Measurements from ENCODE around the gene GPC3.
"Not testable (repeated sequence)": the region's sequence is repeated elsewhere in the genome, so short reads cannot be mapped to it uniquely, and the experiment has no call there.

Gene GPC3

GRCh38 chrX:133638285-133638684 is 347.1 kb downstream of the GPC3 start:
- no peak for DNase-seq

GRCh38 chrX:133637765-133638164 is 347.6 kb downstream of the GPC3 start:
- DNase-seq = no peak

- DNase-seq = no peak
Observed at GRCh38 chrX:133636009-133636408, 349.4 kb downstream of the GPC3 start.

- DNase-seq = no peak
Observed at GRCh38 chrX:133634416-133634815, 351.0 kb downstream of the GPC3 start.

- no peak for DNase-seq
Observed at GRCh38 chrX:133633950-133634349, 351.4 kb downstream of the GPC3 start.

GRCh38 chrX:133633162-133633561 is 352.2 kb downstream of the GPC3 start:
- DNase-seq = no peak

GRCh38 chrX:133630362-133630761 is 355.0 kb downstream of the GPC3 start:
- DNase-seq = no peak

- DNase-seq = no peak
Observed at GRCh38 chrX:133627673-133628072, 357.7 kb downstream of the GPC3 start.

- not testable (repeated sequence) for DNase-seq
Observed at GRCh38 chrX:133621384-133621783, 364.0 kb downstream of the GPC3 start.

- DNase-seq = no peak
Observed at GRCh38 chrX:133611676-133612075, 373.7 kb downstream of the GPC3 start.

- DNase-seq = no peak
Observed at GRCh38 chrX:133610056-133610455, 375.3 kb downstream of the GPC3 start.

GRCh38 chrX:133609166-133609565 is 376.2 kb downstream of the GPC3 start:
- DNase-seq = no peak

- no peak for DNase-seq
Observed at GRCh38 chrX:133608406-133608805, 377.0 kb downstream of the GPC3 start.

- no peak for DNase-seq
Observed at GRCh38 chrX:133607419-133608348, 377.7 kb downstream of the GPC3 start.

- DNase-seq = no peak
Observed at GRCh38 chrX:133606990-133607389, 378.4 kb downstream of the GPC3 start.

- no peak for DNase-seq
Observed at GRCh38 chrX:133604801-133605200, 380.6 kb downstream of the GPC3 start.

- DNase-seq = no peak
Observed at GRCh38 chrX:133602881-133603280, 382.5 kb downstream of the GPC3 start.

- DNase-seq = no peak
Observed at GRCh38 chrX:133601116-133601515, 384.3 kb downstream of the GPC3 start.

- DNase-seq = no peak
Observed at GRCh38 chrX:133600536-133600935, 384.9 kb downstream of the GPC3 start.

GRCh38 chrX:133598601-133599335 is 386.6 kb downstream of the GPC3 start:
- DNase-seq = no peak

GRCh38 chrX:133594156-133594555 is 391.2 kb downstream of the GPC3 start:
- DNase-seq = no peak

- no peak for DNase-seq
Observed at GRCh38 chrX:133593531-133593930, 391.9 kb downstream of the GPC3 start.

- DNase-seq = no peak
Observed at GRCh38 chrX:133590703-133591505, 394.5 kb downstream of the GPC3 start.

All from NCI-H226 (cell line).